ENCODE measurements around the gene LRIT3. TPM values are rescaled to one million over a fixed set of nuclear protein-coding genes. Genes with fewer than 3 reads are reported as not detected.

Gene LRIT3
- total RNA-seq, 1 donor from 2014 or later = 0.65 TPM

DNA sequence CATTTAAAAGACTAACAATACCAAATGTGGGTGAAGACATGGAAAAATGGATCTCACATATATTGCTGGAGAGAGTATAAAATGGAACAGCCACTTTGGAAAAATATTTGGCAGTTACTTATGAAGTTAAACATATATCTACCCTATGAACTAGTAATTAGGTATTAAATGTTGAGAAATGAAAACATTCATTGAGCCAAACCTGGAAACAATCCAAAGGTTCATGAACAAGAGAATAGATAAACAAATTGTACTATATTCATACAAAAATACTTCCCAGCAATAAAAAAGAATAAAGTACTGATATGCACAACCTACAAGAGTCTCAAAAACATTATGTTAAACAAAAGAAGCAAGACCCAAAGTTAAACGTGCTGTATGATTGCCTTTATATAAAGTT is 60.8 kb downstream of the LRIT3 start:
- no peak for DNase-seq (ENCODE audit: low spot score)

DNA sequence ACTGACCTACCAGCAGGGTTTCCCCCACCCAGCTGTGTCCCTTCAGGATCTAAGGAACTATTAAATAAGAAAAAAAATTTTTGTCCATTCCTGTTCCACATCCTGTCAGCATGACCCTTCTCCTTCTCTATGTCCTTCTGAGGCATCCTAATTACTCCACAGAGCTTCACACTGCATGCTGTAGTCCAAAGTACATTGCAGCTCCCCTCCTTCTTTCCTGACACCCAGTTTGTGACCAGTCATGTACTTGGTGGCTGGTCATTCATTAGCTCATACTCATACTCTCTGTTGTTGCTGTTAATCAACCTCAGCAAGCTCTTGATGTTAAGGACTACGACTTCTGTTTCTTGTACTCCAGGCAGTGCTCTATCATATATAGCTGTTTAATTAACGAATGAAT is 62.3 kb downstream of the LRIT3 start:
- no peak for DNase-seq (ENCODE audit: low spot score)

DNA sequence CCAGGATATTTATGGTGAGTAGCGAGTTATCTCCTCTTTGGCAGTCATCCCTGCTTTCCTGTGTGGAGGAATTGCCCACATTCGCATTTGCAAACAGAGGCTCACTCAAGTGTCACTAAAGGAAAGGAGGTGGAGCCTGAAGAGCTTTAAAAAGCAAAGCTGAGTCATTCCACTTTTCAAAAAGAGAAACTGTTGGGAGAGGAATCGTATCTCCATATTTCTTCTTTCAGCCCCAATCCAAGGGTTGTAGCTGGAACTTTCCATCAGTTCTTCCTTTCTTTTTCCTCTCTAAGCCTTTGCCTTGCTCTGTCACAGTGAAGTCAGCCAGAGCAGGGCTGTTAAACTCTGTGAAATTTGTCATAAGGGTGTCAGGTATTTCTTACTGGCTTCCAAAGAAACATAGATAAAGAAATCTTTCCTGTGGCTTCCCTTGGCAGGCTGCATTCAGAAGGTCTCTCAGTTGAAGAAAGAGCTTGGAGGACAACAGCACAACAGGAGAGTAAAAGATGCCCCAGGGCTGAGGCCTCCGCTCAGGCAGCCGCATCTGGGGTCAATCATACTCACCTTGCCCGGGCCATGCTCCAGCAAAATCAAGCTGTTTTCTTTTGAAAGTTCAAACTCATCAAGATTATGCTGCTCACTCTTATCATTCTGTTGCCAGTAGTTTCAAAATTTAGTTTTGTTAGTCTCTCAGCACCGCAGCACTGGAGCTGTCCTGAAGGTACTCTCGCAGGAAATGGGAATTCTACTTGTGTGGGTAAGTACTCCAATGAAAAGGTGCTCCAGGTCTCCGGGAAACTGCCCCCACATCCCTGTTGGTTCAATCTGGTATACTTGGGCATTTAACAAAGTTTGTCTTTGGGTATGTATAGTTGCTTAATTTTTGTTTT is 65.0 kb downstream of the LRIT3 start, which contains the start of gene EGF:
EGF (plus strand) TSS at position 178 of the 890 bp plus-strand sequence; CDS start at position 631, 453 bp downstream.
- DNase-seq (ENCODE audit: low spot score) = no peak

DNA sequence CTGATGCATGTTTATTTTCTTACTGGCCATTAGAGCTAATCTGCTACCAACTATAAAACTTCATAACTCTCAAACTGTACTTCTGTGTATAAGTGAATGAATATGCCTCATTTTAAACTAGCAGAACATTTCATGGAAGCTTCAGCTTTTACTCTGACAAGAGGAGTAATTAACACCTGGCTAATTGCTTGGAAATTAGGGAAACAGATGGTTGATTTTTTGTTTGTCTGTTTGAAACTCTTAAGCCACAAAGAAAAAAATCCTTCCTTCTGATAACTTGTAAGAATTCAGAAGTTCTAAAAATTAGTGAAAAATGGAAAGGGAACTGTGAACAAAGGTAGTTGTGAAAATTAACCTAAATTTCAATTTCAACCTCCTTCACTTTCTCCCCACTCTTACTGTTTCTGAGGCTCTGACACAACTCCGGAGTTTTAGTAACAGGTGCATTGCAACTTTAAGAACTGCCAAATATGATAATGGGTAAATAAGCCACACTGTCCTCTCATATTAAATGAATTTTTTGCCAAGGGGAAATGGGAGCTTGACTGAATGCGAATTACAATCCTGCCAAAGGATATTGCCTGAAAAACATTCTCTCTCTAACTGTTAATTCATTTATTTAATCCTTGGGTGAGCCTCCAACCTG is 65.8 kb downstream of the LRIT3 start:
- no peak for DNase-seq (ENCODE audit: low spot score)

DNA sequence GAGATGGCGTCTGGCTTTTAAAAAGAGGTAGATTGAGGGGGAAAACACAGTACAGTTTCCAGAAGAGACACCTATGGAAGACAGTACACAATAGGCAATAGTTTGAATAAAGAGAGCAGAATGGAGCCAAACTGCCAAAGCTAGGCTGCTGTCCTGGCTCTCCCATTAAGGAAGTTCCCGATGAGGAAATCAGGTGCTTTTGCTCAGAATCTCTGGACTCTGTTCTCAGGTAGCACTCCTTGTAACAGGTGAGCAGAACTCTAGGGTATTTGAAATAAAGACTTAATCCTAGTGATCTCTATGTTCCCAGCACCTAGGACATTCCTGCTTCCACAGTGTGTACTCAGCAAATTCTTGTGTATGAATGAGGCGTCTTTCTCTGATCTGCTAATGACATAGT is 66.4 kb downstream of the LRIT3 start:
- DNase-seq (ENCODE audit: low spot score) = no peak

DNA sequence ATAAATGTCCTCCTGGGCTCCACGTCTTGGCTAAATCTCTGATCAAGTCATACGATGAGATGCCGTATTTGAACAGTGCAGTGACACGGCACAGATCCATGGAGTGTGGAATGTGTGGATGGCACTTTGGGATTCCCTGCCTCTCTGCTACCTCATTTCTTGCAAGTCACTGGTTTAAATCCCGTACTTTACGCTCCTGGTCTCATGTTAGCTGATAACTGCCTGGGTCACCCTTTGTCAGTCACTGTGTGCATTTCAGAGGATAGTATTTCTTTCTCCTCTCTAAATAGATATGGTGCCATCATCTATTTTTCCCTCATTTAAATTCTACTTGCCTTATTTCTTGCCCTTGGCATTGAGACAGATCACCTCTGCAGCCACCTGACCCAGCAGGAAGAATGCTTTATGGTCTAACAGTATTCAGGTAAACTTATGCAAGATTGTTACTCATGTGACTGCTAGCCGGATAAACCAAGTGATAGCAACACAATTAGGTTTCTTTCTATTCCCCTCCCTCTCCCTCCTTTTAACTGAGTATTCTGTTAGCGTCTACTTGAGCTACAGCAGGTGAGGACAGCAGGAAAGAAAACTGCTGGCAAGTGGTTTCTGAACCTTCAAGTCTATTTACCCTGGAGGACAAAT is 67.6 kb downstream of the LRIT3 start:
- no peak for DNase-seq (ENCODE audit: low spot score)

DNA sequence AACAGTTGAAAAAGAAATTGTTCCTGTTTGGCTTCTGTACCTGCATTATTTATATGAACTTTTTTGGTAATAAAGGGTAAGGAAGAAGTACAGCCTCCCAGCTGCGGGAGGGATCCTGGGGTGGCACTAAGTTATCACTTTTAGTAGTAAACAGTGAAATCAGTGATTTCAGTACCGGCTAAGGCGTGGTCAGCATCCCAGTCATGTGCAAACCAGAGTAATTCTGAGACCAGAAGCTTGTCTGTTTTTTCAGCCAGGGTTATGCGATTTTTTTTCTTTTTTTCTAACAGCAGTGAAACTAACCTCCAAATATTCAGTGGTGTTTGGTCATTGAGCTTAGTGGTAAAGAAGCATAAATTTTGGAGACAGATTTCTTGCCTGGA is 68.1 kb downstream of the LRIT3 start:
- DNase-seq (ENCODE audit: low spot score) = no peak

DNA sequence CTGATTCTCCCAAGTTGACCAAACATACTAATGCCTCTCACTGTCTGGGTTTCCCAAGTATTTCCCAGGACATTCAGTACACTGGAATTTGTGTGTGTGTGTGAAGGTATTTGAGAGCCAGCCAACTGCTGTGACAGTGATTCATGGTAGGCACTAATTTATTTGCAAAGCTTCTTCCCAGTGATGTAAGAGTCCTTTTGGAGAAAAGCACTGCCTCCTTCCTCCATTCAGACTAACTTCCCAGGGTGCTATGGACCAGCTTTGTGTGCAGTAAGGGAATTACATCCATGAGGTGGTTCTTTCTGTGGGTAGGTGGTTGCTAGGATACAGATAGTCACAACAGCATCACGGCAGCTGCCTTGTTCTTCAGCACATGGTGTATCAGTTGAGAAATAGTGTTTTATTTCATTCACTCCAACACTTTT is 73.5 kb downstream of the LRIT3 start:
- DNase-seq (ENCODE audit: low spot score) = no peak

Other genes with a start within 250 kb of the LRIT3 start
- gene CASP6, start 144.7 kb upstream of the LRIT3 start, total RNA-seq = 24.5 TPM
- gene PLA2G12A, start 118.0 kb upstream of the LRIT3 start, total RNA-seq = 30.9 TPM
- gene CFI, start 46.1 kb upstream of the LRIT3 start, total RNA-seq = 21.3 TPM
- gene GAR1, start 32.3 kb upstream of the LRIT3 start, total RNA-seq = 23.9 TPM
- 0.34 TPM for gene RRH, start 20.1 kb upstream of the LRIT3 start, total RNA-seq
- gene EGF, start 64.8 kb downstream of the LRIT3 start, total RNA-seq = 0.23 TPM

Measured in ureter (tissue), 1 donor.